IPS-18a (cell line): ENCODE measurements around the gene CEP44.
"Not testable (repeated sequence)": the region's sequence is repeated elsewhere in the genome, so short reads cannot be mapped to it uniquely, and the experiment has no call there.

Source experiments
- H3K27ac ChIP-seq: one replicate; pipeline ENCODE4 v1.5.1; 2013; ENCODE audit warnings: low read length
- H3K27me3 ChIP-seq: one replicate; pipeline ENCODE4 v1.6.1; 2013; ENCODE audit warnings: mild to moderate bottlenecking, low read length; ENCODE audit not compliant: control insufficient read depth, insufficient read depth
- H3K36me3 ChIP-seq: one replicate; pipeline ENCODE4 v1.6.1; 2013; ENCODE audit warnings: low read depth, low read length; ENCODE audit not compliant: control insufficient read depth
- H3K4me1 ChIP-seq: one replicate; pipeline ENCODE4 v1.6.1; 2013; ENCODE audit warnings: low read depth, low read length; ENCODE audit not compliant: control insufficient read depth
- H3K4me3 ChIP-seq: one replicate; pipeline ENCODE4 v1.5.1; 2013; ENCODE audit warnings: low read length
- H3K9ac ChIP-seq: one replicate; pipeline ENCODE4 v1.6.1; 2013; ENCODE audit warnings: mild to moderate bottlenecking, low read length, moderate library complexity
- H3K9me3 ChIP-seq: one replicate; pipeline ENCODE4 v1.6.1; 2013; ENCODE audit warnings: low read depth, low read length; ENCODE audit not compliant: control insufficient read depth

The CEP44 gene

GRCh38 chr4:174332741-174333493 is 49.2 kb downstream of the CEP44 start:
- no peaks in the 10 kb centered on the region for H3K27me3 ChIP-seq
- no peaks in the 10 kb centered on the region for H3K4me1 ChIP-seq
- H3K36me3 ChIP-seq, result no peaks in the 10 kb centered on the region
- H3K27ac ChIP-seq, result no peak overlapping the region
- no peak overlapping the region for H3K4me3 ChIP-seq
- no peak overlapping the region for H3K9ac ChIP-seq
- no peaks in the 10 kb centered on the region for H3K9me3 ChIP-seq

GRCh38 chr4:174334628-174335027 is 50.9 kb downstream of the CEP44 start:
- Histone ChIP-seq H3K4me1 (no peaks in the 10 kb centered on the region), H3K9ac (no peak overlapping the region), H3K27ac (no peak overlapping the region), H3K9me3 (no peaks in the 10 kb centered on the region), H3K36me3 (no peaks in the 10 kb centered on the region), H3K27me3 (no peaks in the 10 kb centered on the region), H3K4me3 (no peak overlapping the region)

GRCh38 chr4:174340714-174341113 is 57.0 kb downstream of the CEP44 start:
- Histone ChIP-seq H3K9me3 (no peaks in the 10 kb centered on the region), H3K27ac (no peak overlapping the region), H3K9ac (no peak overlapping the region)

GRCh38 chr4:174349156-174349555 is 65.4 kb downstream of the CEP44 start:
- Histone ChIP-seq H3K4me1 (peaks cover 9% of the 10 kb centered on the region), H3K36me3 (no peaks in the 10 kb centered on the region), H3K9ac (no peak overlapping the region)

More at GRCh38 chr4:174340714-174341113, 57.0 kb downstream of the CEP44 start:
- H3K4me3 ChIP-seq, result no peak overlapping the region
- H3K4me1 ChIP-seq, result no peaks in the 10 kb centered on the region
- no peaks in the 10 kb centered on the region for H3K27me3 ChIP-seq
- no peaks in the 10 kb centered on the region for H3K36me3 ChIP-seq

GRCh38 chr4:174352061-174352819 is 68.5 kb downstream of the CEP44 start:
- H3K27me3 ChIP-seq, result no peaks in the 10 kb centered on the region
- peaks cover 9% of the 10 kb centered on the region for H3K4me1 ChIP-seq
- H3K27ac ChIP-seq, result no peak overlapping the region
- H3K9me3 ChIP-seq, result no peaks in the 10 kb centered on the region
- H3K4me3 ChIP-seq, result no peak overlapping the region
- no peak overlapping the region for H3K9ac ChIP-seq
- no peaks in the 10 kb centered on the region for H3K36me3 ChIP-seq

More at GRCh38 chr4:174349156-174349555, 65.4 kb downstream of the CEP44 start:
- no peaks in the 10 kb centered on the region for H3K9me3 ChIP-seq
- H3K4me3 ChIP-seq, result no peak overlapping the region
- H3K27ac ChIP-seq, result no peak overlapping the region
- H3K27me3 ChIP-seq, result no peaks in the 10 kb centered on the region

GRCh38 chr4:174357321-174357720 is 73.6 kb downstream of the CEP44 start:
- Histone ChIP-seq H3K9me3 (no peaks in the 10 kb centered on the region), H3K4me1 (no peaks in the 10 kb centered on the region), H3K36me3 (no peaks in the 10 kb centered on the region), H3K9ac (no peak overlapping the region), H3K4me3 (no peak overlapping the region), H3K27ac (no peak overlapping the region), H3K27me3 (no peaks in the 10 kb centered on the region)

GRCh38 chr4:174358410-174358809 is 74.7 kb downstream of the CEP44 start:
- no peaks in the 10 kb centered on the region for H3K9me3 ChIP-seq
- no peak overlapping the region for H3K4me3 ChIP-seq
- H3K4me1 ChIP-seq, result no peaks in the 10 kb centered on the region
- H3K9ac ChIP-seq, result no peak overlapping the region
- H3K36me3 ChIP-seq, result no peaks in the 10 kb centered on the region
- no peak overlapping the region for H3K27ac ChIP-seq
- H3K27me3 ChIP-seq, result no peaks in the 10 kb centered on the region

GRCh38 chr4:174358829-174359228 is 75.1 kb downstream of the CEP44 start:
- Histone ChIP-seq H3K9me3 (no peaks in the 10 kb centered on the region), H3K4me1 (no peaks in the 10 kb centered on the region), H3K27me3 (no peaks in the 10 kb centered on the region), H3K27ac (no peak overlapping the region), H3K9ac (no peak overlapping the region), H3K36me3 (no peaks in the 10 kb centered on the region), H3K4me3 (no peak overlapping the region)

- H3K27ac ChIP-seq, result no peak overlapping the region
- no peak overlapping the region for H3K9ac ChIP-seq
- H3K27me3 ChIP-seq, result no peaks in the 10 kb centered on the region
- H3K4me3 ChIP-seq, result no peak overlapping the region
- no peaks in the 10 kb centered on the region for H3K4me1 ChIP-seq
- no peaks in the 10 kb centered on the region for H3K9me3 ChIP-seq
- H3K36me3 ChIP-seq, result no peaks in the 10 kb centered on the region
These were observed 78.6 kb downstream of the CEP44 start for GRCh38 chr4:174362340-174362739.

- not testable (repeated sequence) for H3K4me1 ChIP-seq
These were observed 80.1 kb downstream of the CEP44 start for GRCh38 chr4:174363782-174364181.

GRCh38 chr4:174365018-174365587 is 81.4 kb downstream of the CEP44 start:
- no peaks in the 10 kb centered on the region for H3K27me3 ChIP-seq
- no peaks in the 10 kb centered on the region for H3K4me1 ChIP-seq
- H3K36me3 ChIP-seq, result no peaks in the 10 kb centered on the region
- no peak overlapping the region for H3K4me3 ChIP-seq
- no peak overlapping the region for H3K9ac ChIP-seq
- no peak overlapping the region for H3K27ac ChIP-seq
- H3K9me3 ChIP-seq, result peaks cover 3% of the 10 kb centered on the region

More at GRCh38 chr4:174363782-174364181, 80.1 kb downstream of the CEP44 start:
- not testable (repeated sequence) for H3K27me3 ChIP-seq, H3K4me3 ChIP-seq, H3K9ac ChIP-seq, H3K36me3 ChIP-seq, H3K27ac ChIP-seq, H3K9me3 ChIP-seq
